ENCODE results near the gene TMEM11. TPM values are rescaled to one million over a fixed set of nuclear protein-coding genes. Genes with fewer than 3 reads are reported as not detected.
"Not testable (repeated sequence)": the region's sequence is repeated elsewhere in the genome, so short reads cannot be mapped to it uniquely, and the experiment has no call there.

The TMEM11 gene
- total and polyA plus RNA-seq, 2 donors = 19.7 to 23.3 TPM

- H3K36me3 ChIP-seq (ENCODE audit: control insufficient read depth in 2 of 2, insufficient read depth in 2 of 2, low read length in 1 of 2) = peaks cover 23 to 41% of the 10 kb centered on the region in 2 donors
- no peak overlapping the region for H3K4me3 ChIP-seq (ENCODE audit: low read length in 2 of 2)
These were observed 17.8 kb downstream of the TMEM11 start for GRCh38 chr17:21196126-21196525.

GRCh38 chr17:21194703-21195102 is 19.3 kb downstream of the TMEM11 start:
- WGBS = 94% methylated on average over 5 of the region's 5 CpGs
- Histone ChIP-seq H3K4me1 (ENCODE audit: control insufficient read depth in 2 of 2, insufficient read depth in 2 of 2, low read length in 2 of 2) (peaks cover 0 to 3% of the 10 kb centered on the region in 2 donors), H3K36me3 (ENCODE audit: control insufficient read depth in 2 of 2, insufficient read depth in 2 of 2, low read length in 1 of 2) (peaks cover 28 to 32% of the 10 kb centered on the region in 2 donors)

More at GRCh38 chr17:21196126-21196525, 17.8 kb downstream of the TMEM11 start:
- WGBS = 92% methylated on average over 5 of the region's 5 CpGs
- Histone ChIP-seq H3K9me3 (ENCODE audit: control insufficient read depth in 2 of 2, insufficient read depth in 1 of 2, low read length in 1 of 2) (no peaks in the 10 kb centered on the region), H3K4me1 (ENCODE audit: control insufficient read depth in 2 of 2, insufficient read depth in 2 of 2, low read length in 2 of 2) (peaks cover 0 to 7% of the 10 kb centered on the region in 2 donors), H3K27me3 (ENCODE audit: control insufficient read depth in 2 of 2, insufficient read depth in 1 of 2, low read length in 1 of 2) (no peaks in the 10 kb centered on the region), H3K27ac (ENCODE audit: low read depth in 1 of 2, low read length in 1 of 2) (no peak overlapping the region)
- DNase-seq (ENCODE audit: low read depth in 6 of 9, low spot score in 9 of 9) = no peak

GRCh38 chr17:21194226-21194625 is 19.7 kb downstream of the TMEM11 start:
- WGBS = 91% methylated on average over 8 of the region's 8 CpGs
- H3K4me1 ChIP-seq (ENCODE audit: control insufficient read depth in 2 of 2, insufficient read depth in 2 of 2, low read length in 2 of 2) = peaks cover 0 to 3% of the 10 kb centered on the region in 2 donors
- H3K9me3 ChIP-seq (ENCODE audit: control insufficient read depth in 2 of 2, insufficient read depth in 1 of 2, low read length in 1 of 2) = no peaks in the 10 kb centered on the region
- no peak for DNase-seq (ENCODE audit: low read depth in 6 of 9, low spot score in 9 of 9)
- H3K4me3 ChIP-seq (ENCODE audit: low read length in 2 of 2) = no peak overlapping the region
- H3K36me3 ChIP-seq (ENCODE audit: control insufficient read depth in 2 of 2, insufficient read depth in 2 of 2, low read length in 1 of 2) = peaks cover 28 to 37% of the 10 kb centered on the region in 2 donors
- H3K27me3 ChIP-seq (ENCODE audit: control insufficient read depth in 2 of 2, insufficient read depth in 1 of 2, low read length in 1 of 2) = no peaks in the 10 kb centered on the region
- H3K27ac ChIP-seq (ENCODE audit: low read depth in 1 of 2, low read length in 1 of 2) = no peak overlapping the region

More at GRCh38 chr17:21194703-21195102, 19.3 kb downstream of the TMEM11 start:
- no peak for DNase-seq (ENCODE audit: low read depth in 6 of 9, low spot score in 9 of 9)
- Histone ChIP-seq H3K9me3 (ENCODE audit: control insufficient read depth in 2 of 2, insufficient read depth in 1 of 2, low read length in 1 of 2) (no peaks in the 10 kb centered on the region), H3K27me3 (ENCODE audit: control insufficient read depth in 2 of 2, insufficient read depth in 1 of 2, low read length in 1 of 2) (no peaks in the 10 kb centered on the region), H3K4me3 (ENCODE audit: low read length in 2 of 2) (no peak overlapping the region), H3K27ac (ENCODE audit: low read depth in 1 of 2, low read length in 1 of 2) (no peak overlapping the region)

- Histone ChIP-seq H3K4me1 (ENCODE audit: control insufficient read depth in 2 of 2, insufficient read depth in 2 of 2, low read length in 2 of 2) (peaks cover 0 to 3% of the 10 kb centered on the region in 2 donors), H3K36me3 (ENCODE audit: control insufficient read depth in 2 of 2, insufficient read depth in 2 of 2, low read length in 1 of 2) (peaks cover 24 to 33% of the 10 kb centered on the region in 2 donors), H3K4me3 (ENCODE audit: low read length in 2 of 2) (no peak overlapping the region), H3K27me3 (ENCODE audit: control insufficient read depth in 2 of 2, insufficient read depth in 1 of 2, low read length in 1 of 2) (no peaks in the 10 kb centered on the region), H3K27ac (ENCODE audit: low read depth in 1 of 2, low read length in 1 of 2) (peak overlapping the region in 1 of 2 donors; percentile 50), H3K9me3 (ENCODE audit: control insufficient read depth in 2 of 2, insufficient read depth in 1 of 2, low read length in 1 of 2) (no peaks in the 10 kb centered on the region)
- DNase-seq (ENCODE audit: low read depth in 6 of 9, low spot score in 9 of 9) = peak in 5 of 9 donors; percentile 7 to 57 (median 15)
- 49% methylated on average over 5 of the region's 5 CpGs for WGBS
These were observed 20.9 kb downstream of the TMEM11 start for GRCh38 chr17:21193031-21193430.

- not testable (repeated sequence) for H3K27me3 ChIP-seq (ENCODE audit: control insufficient read depth in 2 of 2, insufficient read depth in 1 of 2, low read length in 1 of 2); DNase-seq (ENCODE audit: low read depth in 6 of 9, low spot score in 9 of 9); H3K4me1 ChIP-seq (ENCODE audit: control insufficient read depth in 2 of 2, insufficient read depth in 2 of 2, low read length in 2 of 2); H3K27ac ChIP-seq (ENCODE audit: low read depth in 1 of 2, low read length in 1 of 2); H3K9me3 ChIP-seq (ENCODE audit: control insufficient read depth in 2 of 2, insufficient read depth in 1 of 2, low read length in 1 of 2); H3K4me3 ChIP-seq (ENCODE audit: low read length in 2 of 2)
- WGBS = 97% methylated on average over 7 of the region's 7 CpGs
- peaks cover 18 to 27% of the 10 kb centered on the region in 2 donors for H3K36me3 ChIP-seq (ENCODE audit: control insufficient read depth in 2 of 2, insufficient read depth in 2 of 2, low read length in 1 of 2)
These were observed 21.5 kb downstream of the TMEM11 start for GRCh38 chr17:21192414-21192813.

- Histone ChIP-seq H3K9me3 (ENCODE audit: control insufficient read depth in 2 of 2, insufficient read depth in 1 of 2, low read length in 1 of 2) (no peaks in the 10 kb centered on the region), H3K27me3 (ENCODE audit: control insufficient read depth in 2 of 2, insufficient read depth in 1 of 2, low read length in 1 of 2) (no peaks in the 10 kb centered on the region), H3K27ac (ENCODE audit: low read depth in 1 of 2, low read length in 1 of 2) (no peak overlapping the region), H3K36me3 (ENCODE audit: control insufficient read depth in 2 of 2, insufficient read depth in 2 of 2, low read length in 1 of 2) (peaks cover 11 to 20% of the 10 kb centered on the region in 2 donors), H3K4me1 (ENCODE audit: control insufficient read depth in 2 of 2, insufficient read depth in 2 of 2, low read length in 2 of 2) (peaks cover 0 to 3% of the 10 kb centered on the region in 2 donors), H3K4me3 (ENCODE audit: low read length in 2 of 2) (no peak overlapping the region)
- no peak for DNase-seq (ENCODE audit: low read depth in 6 of 9, low spot score in 9 of 9)
- 100% methylated on average over 2 of the region's 2 CpGs for WGBS
These were observed 22.3 kb downstream of the TMEM11 start for GRCh38 chr17:21191698-21192097.

GRCh38 chr17:21190078-21190477 is 23.9 kb downstream of the TMEM11 start:
- Histone ChIP-seq H3K4me1 (ENCODE audit: control insufficient read depth in 2 of 2, insufficient read depth in 2 of 2, low read length in 2 of 2) (peaks cover 0 to 3% of the 10 kb centered on the region in 2 donors), H3K4me3 (ENCODE audit: low read length in 2 of 2) (no peak overlapping the region), H3K27ac (ENCODE audit: low read depth in 1 of 2, low read length in 1 of 2) (no peak overlapping the region), H3K9me3 (ENCODE audit: control insufficient read depth in 2 of 2, insufficient read depth in 1 of 2, low read length in 1 of 2) (no peaks in the 10 kb centered on the region), H3K27me3 (ENCODE audit: control insufficient read depth in 2 of 2, insufficient read depth in 1 of 2, low read length in 1 of 2) (no peaks in the 10 kb centered on the region), H3K36me3 (ENCODE audit: control insufficient read depth in 2 of 2, insufficient read depth in 2 of 2, low read length in 1 of 2) (peaks cover 10 to 21% of the 10 kb centered on the region in 2 donors)
- 96% methylated on average over 6 of the region's 6 CpGs for WGBS
- no peak for DNase-seq (ENCODE audit: low read depth in 6 of 9, low spot score in 9 of 9)

GRCh38 chr17:21189361-21189760 is 24.6 kb downstream of the TMEM11 start:
- WGBS = 97% methylated on average over 4 of the region's 4 CpGs
- H3K4me1 ChIP-seq (ENCODE audit: control insufficient read depth in 2 of 2, insufficient read depth in 2 of 2, low read length in 2 of 2) = peaks cover 0 to 3% of the 10 kb centered on the region in 2 donors
- H3K36me3 ChIP-seq (ENCODE audit: control insufficient read depth in 2 of 2, insufficient read depth in 2 of 2, low read length in 1 of 2) = peaks cover 13 to 24% of the 10 kb centered on the region in 2 donors
- DNase-seq (ENCODE audit: low read depth in 6 of 9, low spot score in 9 of 9) = no peak
- H3K4me3 ChIP-seq (ENCODE audit: low read length in 2 of 2) = no peak overlapping the region
- no peaks in the 10 kb centered on the region for H3K9me3 ChIP-seq (ENCODE audit: control insufficient read depth in 2 of 2, insufficient read depth in 1 of 2, low read length in 1 of 2)
- H3K27me3 ChIP-seq (ENCODE audit: control insufficient read depth in 2 of 2, insufficient read depth in 1 of 2, low read length in 1 of 2) = no peaks in the 10 kb centered on the region
- H3K27ac ChIP-seq (ENCODE audit: low read depth in 1 of 2, low read length in 1 of 2) = no peak overlapping the region

- Histone ChIP-seq H3K4me3 (ENCODE audit: low read length in 2 of 2) (no peak overlapping the region), H3K4me1 (ENCODE audit: control insufficient read depth in 2 of 2, insufficient read depth in 2 of 2, low read length in 2 of 2) (no peaks in the 10 kb centered on the region), H3K36me3 (ENCODE audit: control insufficient read depth in 2 of 2, insufficient read depth in 2 of 2, low read length in 1 of 2) (peaks cover 20 to 30% of the 10 kb centered on the region in 2 donors), H3K27me3 (ENCODE audit: control insufficient read depth in 2 of 2, insufficient read depth in 1 of 2, low read length in 1 of 2) (no peaks in the 10 kb centered on the region), H3K27ac (ENCODE audit: low read depth in 1 of 2, low read length in 1 of 2) (no peak overlapping the region), H3K9me3 (ENCODE audit: control insufficient read depth in 2 of 2, insufficient read depth in 1 of 2, low read length in 1 of 2) (no peaks in the 10 kb centered on the region)
- DNase-seq (ENCODE audit: low read depth in 6 of 9, low spot score in 9 of 9) = no peak
- WGBS = 98% methylated on average over 6 of the region's 6 CpGs
These were observed 27.4 kb downstream of the TMEM11 start for GRCh38 chr17:21186399-21187187.

Data from thymus (tissue), 11 donors.